PC-3 (cell line): Measurements from ENCODE around the gene DIS3L2. TPM values are rescaled to one million over a fixed set of nuclear protein-coding genes. Genes with fewer than 3 reads are reported as not detected.
"Not testable (repeated sequence)": the region's sequence is repeated elsewhere in the genome, so short reads cannot be mapped to it uniquely, and the experiment has no call there.

ENCODE experiments used
- ATAC-seq: fragments of 200-7000 bp; cut with Tn5 transposase; 2 replicates; pipeline ENCODE4 v1.9.1; 2020; ENCODE audit warnings: mild to moderate bottlenecking, moderate library complexity
- BruUV-seq: library from RNA; stranded (reverse); fragments of 400-500 nt; replicated peaks from 2 replicates; lab custom pipeline; 2021; lab: Mats Ljungman, UMichigan
- CTCF ChIA-PET: fragments of 300-600 bp; sonication (Branson Sonifier 250); formaldehyde crosslinking; loops from one replicate; lab custom pipeline; 2022; ENCODE audit warnings: antibody characterized with exemption; lab: Charles Lee
- POLR2A ChIA-PET: fragments of 300-600 bp; sonication (Branson Sonifier 250); formaldehyde crosslinking; loops from one replicate; lab custom pipeline; 2022; ENCODE audit warnings: antibody characterized with exemption; ENCODE audit not compliant: unreplicated experiment; lab: Charles Lee
- DNase-seq: peaks from one replicate; pipeline ENCODE4 v3.0.0-alpha.2; 2015
- H2AFZ ChIP-seq: fragments of 300-600 bp; sonication (generic); 2 replicates; pipeline ENCODE4 v1.6.0; 2016; ENCODE audit warnings: antibody characterized with exemption, low read length
- H3F3A ChIP-seq: fragments of 300-600 bp; sonication (generic); one replicate; pipeline ENCODE4 v1.6.0; 2017; ENCODE audit warnings: antibody characterized with exemption, low read length, control low read depth, mild to moderate bottlenecking; ENCODE audit not compliant: unreplicated experiment
- H3K27ac ChIP-seq: fragments of 300-600 bp; sonication (generic); 2 replicates; pipeline ENCODE4 v1.5.1; 2016; ENCODE audit warnings: mild to moderate bottlenecking, low read length
- H3K27me3 ChIP-seq: fragments of 300-600 bp; sonication (generic); 2 replicates; pipeline ENCODE4 v1.6.1; 2016; ENCODE audit warnings: low read length, mixed read lengths
- H3K36me3 ChIP-seq: fragments of 300-600 bp; sonication (generic); 2 replicates; pipeline ENCODE4 v1.6.1; 2016; ENCODE audit warnings: low read depth, mixed run types, low read length, mixed read lengths
- H3K4me1 ChIP-seq: fragments of 300-600 bp; sonication (generic); 2 replicates; pipeline ENCODE4 v1.5.1; 2016; ENCODE audit warnings: low read length; ENCODE audit not compliant: insufficient read depth
- H3K4me2 ChIP-seq: fragments of 300-600 bp; sonication (generic); 2 replicates; pipeline ENCODE4 v1.6.0; 2016; ENCODE audit warnings: low read length
- H3K4me3 ChIP-seq: fragments of 300-600 bp; sonication (generic); 2 replicates; pipeline ENCODE4 v1.5.1; 2016; ENCODE audit warnings: mild to moderate bottlenecking, low read length, mixed read lengths
- H3K79me2 ChIP-seq: fragments of 300-600 bp; sonication (generic); 2 replicates; pipeline ENCODE4 v1.6.1; 2017; ENCODE audit warnings: low read length, mixed read lengths
- H3K9ac ChIP-seq: fragments of 300-600 bp; sonication (generic); 2 replicates; pipeline ENCODE4 v1.6.0; 2016; ENCODE audit warnings: mild to moderate bottlenecking, low read length
- H3K9me2 ChIP-seq: fragments of 300-600 bp; sonication (generic); replicated peaks from 2 replicates; pipeline ENCODE4 v1.6.1; 2016; ENCODE audit warnings: mixed run types, low read length, mixed read lengths
- H3K9me3 ChIP-seq: fragments of 300-600 bp; sonication (generic); 2 replicates; pipeline ENCODE4 v1.6.1; 2016; ENCODE audit warnings: low read length, mixed read lengths
- H4K20me1 ChIP-seq: fragments of 300-600 bp; sonication (generic); 2 replicates; pipeline ENCODE4 v1.6.1; 2016; ENCODE audit warnings: low read length, mixed read lengths
- CTCF ChIP-seq: fragments of 300-600 bp; sonication (generic); conservative IDR thresholded peaks from 2 replicates; pipeline ENCODE4 v1.5.1; 2017; ENCODE audit warnings: antibody characterized with exemption, low read depth, mild to moderate bottlenecking, low read length
- EZH2 ChIP-seq: fragments of 300-600 bp; sonication (generic); IDR thresholded peaks from one replicate; pipeline ENCODE4 v1.6.1; 2017; ENCODE audit warnings: antibody characterized with exemption, mild to moderate bottlenecking, low read length; ENCODE audit not compliant: unreplicated experiment
- EZH2phosphoT487 ChIP-seq: fragments of 300-600 bp; sonication (generic); IDR thresholded peaks from 2 replicates; pipeline ENCODE4 v1.6.1; 2018; ENCODE audit warnings: mild to moderate bottlenecking, antibody characterized with exemption, low read length, borderline replicate concordance
- intact Hi-C: fragments of 100-400 bp; cut with micrococcal nuclease; formaldehyde crosslinking; loops from 2 replicates; pipeline ENCODE4 v1.9.0; 2023
- total RNA-seq: library from RNA; depleted of rRNA; stranded (reverse); fragments of >200 nt; gene quantifications from 2 replicates; pipeline ENCODE4 v1.2.3, GENCODE V29; 2014

The DIS3L2 gene
- total RNA-seq, 1 experiment from 2014 or later, result 22.8 TPM

- no peak for TF ChIP-seq EZH2
- no peak for TF ChIP-seq EZH2phosphoT487
- TF ChIP-seq CTCF, result no peak
- intact Hi-C loops, result no loop called here
- Histone ChIP-seq H3K9me2 (no peaks in the 10 kb centered on the region), H3K9me3 (no peaks in the 10 kb centered on the region), H4K20me1 (no peaks in the 10 kb centered on the region), H3K4me3 (no peak overlapping the region), H3K4me2 (no peak overlapping the region), H3K27ac (no peak overlapping the region), H3K4me1 (no peaks in the 10 kb centered on the region), H3F3A (no peaks in the 10 kb centered on the region), H3K9ac (no peak overlapping the region), H3K36me3 (no peaks in the 10 kb centered on the region), H2AFZ (no peak overlapping the region), H3K79me2 (no peaks in the 10 kb centered on the region), H3K27me3 (no peaks in the 10 kb centered on the region)
- ChIA-PET CTCF (no interaction called here), POLR2A (no interaction called here)
- no TSS peak for BruUV-seq
- ATAC-seq (no peak), DNase-seq (no peak)
These were observed 371.4 kb downstream of the DIS3L2 start for GRCh38 chr2:232332940-232333259.

- no peak overlapping the region for H3K27ac ChIP-seq
- intact Hi-C loops, result no loop called here
- no peaks in the 10 kb centered on the region for H3K36me3 ChIP-seq
- CTCF ChIA-PET, result interaction anchor here (0.6 kb wide), 1 partner anchor 182 kb away, joined by 6 read pairs; no protein-coding TSS in a partner anchor
- H3K9ac ChIP-seq, result no peak overlapping the region
- no peak overlapping the region for H3K4me2 ChIP-seq
- no peaks in the 10 kb centered on the region for H3K9me2 ChIP-seq
- H2AFZ ChIP-seq, result no peak overlapping the region
- no TSS peak for BruUV-seq
- TF ChIP-seq EZH2phosphoT487, result no peak
- TF ChIP-seq CTCF, result peak; percentile 71
- no peaks in the 10 kb centered on the region for H3F3A ChIP-seq
- H3K9me3 ChIP-seq, result no peaks in the 10 kb centered on the region
- no peaks in the 10 kb centered on the region for H3K79me2 ChIP-seq
- peak; percentile 21 for DNase-seq
- ATAC-seq, result peak; percentile 51
- POLR2A ChIA-PET, result no interaction called here
- no peak overlapping the region for H3K4me3 ChIP-seq
- H3K4me1 ChIP-seq, result no peaks in the 10 kb centered on the region
- H3K27me3 ChIP-seq, result no peaks in the 10 kb centered on the region
- H4K20me1 ChIP-seq, result no peaks in the 10 kb centered on the region
These were observed 372.0 kb downstream of the DIS3L2 start for GRCh38 chr2:232333361-232334135.

GRCh38 chr2:232334136-232334884, 372.8 kb downstream of the DIS3L2 start:
- DNase-seq, H3K9me3 ChIP-seq, H3K4me1 ChIP-seq, H3K9ac ChIP-seq, H3K4me3 ChIP-seq, BruUV-seq, H2AFZ ChIP-seq, H3K27ac ChIP-seq, H3K27me3 ChIP-seq, H3K79me2 ChIP-seq, intact Hi-C loops, H3K4me2 ChIP-seq, H4K20me1 ChIP-seq, CTCF ChIA-PET, H3F3A ChIP-seq, ATAC-seq, H3K36me3 ChIP-seq, POLR2A ChIA-PET, H3K9me2 ChIP-seq: not testable (repeated sequence)

GRCh38 chr2:232334885-232335205, 373.3 kb downstream of the DIS3L2 start:
- H3K9me3 ChIP-seq, H3K9me2 ChIP-seq, POLR2A ChIA-PET, H2AFZ ChIP-seq, BruUV-seq, H3K36me3 ChIP-seq, intact Hi-C loops, H3K27ac ChIP-seq, H3K27me3 ChIP-seq, ATAC-seq, H3K79me2 ChIP-seq, H3K4me3 ChIP-seq, H4K20me1 ChIP-seq, DNase-seq, H3F3A ChIP-seq, H3K4me1 ChIP-seq, H3K4me2 ChIP-seq, CTCF ChIA-PET, H3K9ac ChIP-seq: not testable (repeated sequence)
